ENCODE results near the gene ARHGAP24.
"Not testable (repeated sequence)": the region's sequence is repeated elsewhere in the genome, so short reads cannot be mapped to it uniquely, and the experiment has no call there.

The ARHGAP24 gene

GRCh38 chr4:85812776-85813175 lies 337.8 kb downstream of the ARHGAP24 start:
- DNase-seq (ENCODE audit: low read depth in 2 of 2): no peak

- no peak for DNase-seq (ENCODE audit: low read depth in 2 of 2)
Observed at GRCh38 chr4:85815796-85816459, 341.0 kb downstream of the ARHGAP24 start.

- no peak for DNase-seq (ENCODE audit: low read depth in 2 of 2)
Observed at GRCh38 chr4:85818700-85819099, 343.8 kb downstream of the ARHGAP24 start.

GRCh38 chr4:85820101-85820500 lies 345.2 kb downstream of the ARHGAP24 start:
- DNase-seq (ENCODE audit: low read depth in 2 of 2): not testable (repeated sequence)

- DNase-seq (ENCODE audit: low read depth in 2 of 2): no peak
Observed at GRCh38 chr4:85821688-85822455, 346.9 kb downstream of the ARHGAP24 start.

GRCh38 chr4:85823295-85823694 lies 348.3 kb downstream of the ARHGAP24 start:
- no peak for DNase-seq (ENCODE audit: low read depth in 2 of 2)

- DNase-seq (ENCODE audit: low read depth in 2 of 2): no peak
Observed at GRCh38 chr4:85824166-85824945, 349.4 kb downstream of the ARHGAP24 start.

GRCh38 chr4:85826060-85826678 lies 351.2 kb downstream of the ARHGAP24 start:
- no peak for DNase-seq (ENCODE audit: low read depth in 2 of 2)

- no peak for DNase-seq (ENCODE audit: low read depth in 2 of 2)
Observed at GRCh38 chr4:85828027-85828890, 353.3 kb downstream of the ARHGAP24 start.

GRCh38 chr4:85829276-85830051 lies 354.5 kb downstream of the ARHGAP24 start:
- no peak for DNase-seq (ENCODE audit: low read depth in 2 of 2)

- no peak for DNase-seq (ENCODE audit: low read depth in 2 of 2)
Observed at GRCh38 chr4:85831647-85832046, 356.7 kb downstream of the ARHGAP24 start.

- DNase-seq (ENCODE audit: low read depth in 2 of 2): no peak
Observed at GRCh38 chr4:85833302-85833701, 358.4 kb downstream of the ARHGAP24 start.

- DNase-seq (ENCODE audit: low read depth in 2 of 2): no peak
Observed at GRCh38 chr4:85834934-85835333, 360.0 kb downstream of the ARHGAP24 start.

GRCh38 chr4:85836588-85837438 lies 361.9 kb downstream of the ARHGAP24 start:
- DNase-seq (ENCODE audit: low read depth in 2 of 2): no peak

- no peak for DNase-seq (ENCODE audit: low read depth in 2 of 2)
Observed at GRCh38 chr4:85837439-85837733, 362.4 kb downstream of the ARHGAP24 start.

GRCh38 chr4:85839981-85840451 lies 365.1 kb downstream of the ARHGAP24 start:
- DNase-seq (ENCODE audit: low read depth in 2 of 2): not testable (repeated sequence)

- DNase-seq (ENCODE audit: low read depth in 2 of 2): no peak
Observed at GRCh38 chr4:85842540-85842939, 367.6 kb downstream of the ARHGAP24 start.

- not testable (repeated sequence) for DNase-seq (ENCODE audit: low read depth in 2 of 2)
Observed at GRCh38 chr4:85853740-85854139, 378.8 kb downstream of the ARHGAP24 start.

- DNase-seq (ENCODE audit: low read depth in 2 of 2): no peak
Observed at GRCh38 chr4:85854546-85854945, 379.6 kb downstream of the ARHGAP24 start.
